Ovary (tissue), 9 donors: ENCODE measurements around the gene GALK2. TPM values are rescaled to one million over a fixed set of nuclear protein-coding genes. Genes with fewer than 3 reads are reported as not detected.

Source experiments
- DNase-seq, 5 donors: peaks; one replicate each; pipeline ENCODE4 v3.0.0-alpha.2; 2019 to 2020
- H3K27ac ChIP-seq, 2 donors: fragments of 200-600 bp; one replicate each; pipeline versions ENCODE4 v1.5.1 to v1.8.0; 2019 to 2022
- H3K27me3 ChIP-seq: fragments of 200-600 bp; one replicate; pipeline ENCODE4 v1.8.0; 2022
- H3K36me3 ChIP-seq: fragments of 200-600 bp; sonication (generic); one replicate; pipeline ENCODE4 v1.5.1; 2019
- H3K4me1 ChIP-seq: one replicate; pipeline ENCODE4 v1.8.1; 2013; ENCODE audit warnings: mild to moderate bottlenecking, moderate library complexity; ENCODE audit not compliant: insufficient read depth
- H3K4me3 ChIP-seq: fragments of 200-600 bp; sonication (generic); one replicate; pipeline ENCODE4 v1.5.1; 2017
- H3K9me3 ChIP-seq, 2 donors: fragments of 200-600 bp in 1 of 2; sonication (generic) in 1 of 2; one replicate each; pipeline versions ENCODE4 v1.5.1 to v1.8.1; 2013 to 2019; ENCODE audit warnings: mild to moderate bottlenecking in 1 of 2, moderate library complexity in 1 of 2
- EP300 ChIP-seq: sonication (generic); formaldehyde crosslinking; IDR thresholded peaks from one replicate; pipeline ENCODE4 v1.6.1; 2017; ENCODE audit warnings: antibody characterized with exemption
- POLR2A ChIP-seq: fragments of 450-650 bp; IDR thresholded peaks from one replicate; pipeline ENCODE4 v1.6.1; 2017; ENCODE audit warnings: antibody characterized with exemption, mild to moderate bottlenecking, moderate library complexity
- WGBS, 3 donors: extraction: QIAGEN DNeasy Blood & Tissue Kit in 1 of 3; methylation state at CpG; one replicate each; pipeline versions ENCODE4 v1.1.5 to v1.1.7; 2013 to 2017; 5-methylcytosine and 5-hydroxymethylcytosine counted together
- intact Hi-C, 4 donors: fragments of 100-400 bp; cut with DNase I; formaldehyde crosslinking; loops; one replicate each; pipeline versions ENCODE4 v1.11.0 to v1.15.1; 2022 to 2023
- polyA plus RNA-seq, 2 donors: library from polyadenylated mRNA; stranded (reverse); fragments of 200-250 nt in 1 of 2; fragments of 350-450 nt in 1 of 2; fragmentation: Illumina TruSeq in 1 of 2; extraction: RNeasy Lipid Tissue Mini Kit (QIAGEN cat#74804) in 1 of 2; gene quantifications; one replicate each; pipeline ENCODE4 v1.2.3, GENCODE V29; 2013 to 2014
- total RNA-seq, 7 donors: library from RNA; depleted of rRNA in 2 of 7; stranded (reverse); fragments of >200 nt in 2 of 7; fragmentation: NEBNext Ultra II Directional in 3 of 7; extraction: Animal tissue kit (Norgen Biotek cat#: 25700) in 3 of 7; gene quantifications; one replicate each; pipeline versions ENCODE4 v1.1.0 to v1.2.4, GENCODE V29; 2016 to 2023
- TF ChIP-seq, protein P1 (sequence below), 3 donors: fragments of 450-650 bp in 2 of 3; fragments of 200-600 bp in 1 of 3; IDR thresholded peaks; one replicate each; pipeline versions ENCODE4 v1.5.1 to v1.8.0; 2016 to 2022; ENCODE audit warnings: antibody characterized with exemption in 3 of 3, mild to moderate bottlenecking in 1 of 3
- donor health status: DM: no; HTN: no; CAD: no; lungs with moderate emphysema.
- donor health status: DM: no; HTN: no; CAD: no.
- donor health status: Bipolar disorder and iron deficiency.
- donor health status: DM: yes; HTN: yes; CAD: no.
- donor health status: DM: no; HTN: no; CAD: no.
- donor health status: DM: yes; HTN: yes; CAD: no.

The GALK2 gene
- total and polyA plus RNA-seq, 9 donors = 14.4 to 49.2 (median 37.9) TPM

GRCh38 chr15:49188933-49189332 is 18.9 kb downstream of the GALK2 start:
- no peak overlapping the region for H3K4me3 ChIP-seq
- DNase-seq = no peak
- H3K36me3 ChIP-seq = no peaks in the 10 kb centered on the region
- 96 to 98% (median 96%) methylated on average over 2 of the region's 2 CpGs for WGBS, 3 donors
- no peak overlapping the region for H3K27ac ChIP-seq
- H3K4me1 ChIP-seq = no peaks in the 10 kb centered on the region
- H3K27me3 ChIP-seq = no peaks in the 10 kb centered on the region
- intact Hi-C loops = no loop called here
- H3K9me3 ChIP-seq = no peaks in the 10 kb centered on the region
- TF ChIP-seq, protein P1, sequence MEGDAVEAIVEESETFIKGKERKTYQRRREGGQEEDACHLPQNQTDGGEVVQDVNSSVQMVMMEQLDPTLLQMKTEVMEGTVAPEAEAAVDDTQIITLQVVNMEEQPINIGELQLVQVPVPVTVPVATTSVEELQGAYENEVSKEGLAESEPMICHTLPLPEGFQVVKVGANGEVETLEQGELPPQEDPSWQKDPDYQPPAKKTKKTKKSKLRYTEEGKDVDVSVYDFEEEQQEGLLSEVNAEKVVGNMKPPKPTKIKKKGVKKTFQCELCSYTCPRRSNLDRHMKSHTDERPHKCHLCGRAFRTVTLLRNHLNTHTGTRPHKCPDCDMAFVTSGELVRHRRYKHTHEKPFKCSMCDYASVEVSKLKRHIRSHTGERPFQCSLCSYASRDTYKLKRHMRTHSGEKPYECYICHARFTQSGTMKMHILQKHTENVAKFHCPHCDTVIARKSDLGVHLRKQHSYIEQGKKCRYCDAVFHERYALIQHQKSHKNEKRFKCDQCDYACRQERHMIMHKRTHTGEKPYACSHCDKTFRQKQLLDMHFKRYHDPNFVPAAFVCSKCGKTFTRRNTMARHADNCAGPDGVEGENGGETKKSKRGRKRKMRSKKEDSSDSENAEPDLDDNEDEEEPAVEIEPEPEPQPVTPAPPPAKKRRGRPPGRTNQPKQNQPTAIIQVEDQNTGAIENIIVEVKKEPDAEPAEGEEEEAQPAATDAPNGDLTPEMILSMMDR (IDR thresholded peaks at IDR 0.05) = no peak
- no peak for TF ChIP-seq POLR2A

DNA sequence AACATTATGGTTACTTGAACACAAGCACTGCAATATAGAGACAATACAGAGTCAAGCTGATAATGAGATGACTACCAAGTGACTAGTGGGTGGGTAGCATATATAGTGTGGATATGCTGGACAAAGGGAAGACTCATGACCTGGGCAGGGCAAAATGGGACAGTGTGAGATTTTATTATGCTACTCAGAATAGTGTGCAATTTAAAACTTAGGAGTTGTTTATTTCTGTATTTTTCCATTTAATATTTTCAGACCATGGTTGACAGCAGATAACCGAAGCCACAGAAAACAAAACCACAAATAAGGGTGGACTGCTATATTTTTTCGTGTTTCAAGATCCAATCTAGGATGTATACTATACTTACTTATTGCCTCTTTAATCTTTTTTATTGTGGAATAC is 19.6 kb downstream of the GALK2 start:
- intact Hi-C loops = no loop called here

DNA sequence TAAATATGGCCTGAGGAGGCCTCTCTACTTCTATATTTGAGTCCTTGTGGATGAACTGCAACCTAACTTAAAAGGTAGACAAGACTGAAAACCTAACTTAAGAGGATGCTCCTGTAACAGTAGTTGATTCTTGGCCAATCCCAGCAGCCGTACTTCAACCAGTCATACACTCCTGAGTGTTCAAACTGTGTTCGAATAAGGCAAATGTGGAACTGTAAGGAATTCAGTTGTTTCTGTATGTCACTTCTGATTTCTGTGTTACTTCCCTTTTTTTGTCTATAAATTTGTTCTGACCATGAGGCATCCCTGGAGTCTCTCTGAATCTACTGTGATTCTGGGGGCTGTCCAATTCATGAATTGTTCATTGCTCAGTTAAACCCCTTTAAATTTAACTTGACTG is 20.5 kb downstream of the GALK2 start:
- no peak for DNase-seq
- 88 to 92% (median 90%) methylated on average over 2 of the region's 2 CpGs for WGBS, 3 donors
- Histone ChIP-seq H3K27ac (no peak overlapping the region), H3K27me3 (no peaks in the 10 kb centered on the region), H3K4me3 (no peak overlapping the region), H3K36me3 (no peaks in the 10 kb centered on the region), H3K4me1 (no peaks in the 10 kb centered on the region), H3K9me3 (no peaks in the 10 kb centered on the region)
- TF ChIP-seq POLR2A = no peak
- TF ChIP-seq EP300 = no peak
- TF ChIP-seq, protein P1 (IDR thresholded peaks at IDR 0.05) = no peak
- intact Hi-C loops = no loop called here

More for the DNA sequence above, 19.6 kb downstream of the GALK2 start:
- Histone ChIP-seq H3K36me3 (no peaks in the 10 kb centered on the region), H3K27ac (no peak overlapping the region), H3K27me3 (no peaks in the 10 kb centered on the region), H3K4me3 (no peak overlapping the region), H3K4me1 (no peaks in the 10 kb centered on the region), H3K9me3 (no peaks in the 10 kb centered on the region)
- WGBS, 3 donors = 92 to 96% (median 95%) methylated on average over 2 of the region's 2 CpGs
- no peak for DNase-seq
- TF ChIP-seq, protein P1 (IDR thresholded peaks at IDR 0.05) = no peak
- TF ChIP-seq EP300 (no peak), POLR2A (no peak)

GRCh38 chr15:49191892-49192291 is 21.8 kb downstream of the GALK2 start:
- H3K36me3 ChIP-seq = no peaks in the 10 kb centered on the region
- intact Hi-C loops = no loop called here
- DNase-seq = no peak
- no peak overlapping the region for H3K27ac ChIP-seq
- WGBS, 3 donors = 91 to 95% (median 92%) methylated on average over 2 of the region's 2 CpGs
- H3K4me3 ChIP-seq = no peak overlapping the region
- no peaks in the 10 kb centered on the region for H3K4me1 ChIP-seq
- H3K9me3 ChIP-seq = no peaks in the 10 kb centered on the region
- no peaks in the 10 kb centered on the region for H3K27me3 ChIP-seq
- TF ChIP-seq, protein P1 (IDR thresholded peaks at IDR 0.05) = no peak
- TF ChIP-seq POLR2A (no peak), EP300 (no peak)

- Histone ChIP-seq H3K9me3 (no peaks in the 10 kb centered on the region), H3K27me3 (no peaks in the 10 kb centered on the region), H3K4me1 (peaks cover 3% of the 10 kb centered on the region), H3K27ac (no peak overlapping the region), H3K4me3 (no peak overlapping the region), H3K36me3 (no peaks in the 10 kb centered on the region)
- intact Hi-C loops = no loop called here
- WGBS, 3 donors = 99 to 100% (median 99%) methylated on average over 4 of the region's 4 CpGs
- no peak for TF ChIP-seq EP300
- DNase-seq = no peak
Measured at GRCh38 chr15:49196856-49197255, 26.8 kb downstream of the GALK2 start.
